T-helper 2 cell treated with Interferon-gamma antibody and Interleukin-4, amounts not matched to agents 100 ng/mL and 5 ng/mL, for 36 hours (primary cell): Measurements from ENCODE around the gene MRC2. TPM values are rescaled to one million over a fixed set of nuclear protein-coding genes. Genes with fewer than 3 reads are reported as not detected.
"Not testable (repeated sequence)": the region's sequence is repeated elsewhere in the genome, so short reads cannot be mapped to it uniquely, and the experiment has no call there.

Source experiments
- intact Hi-C: fragments of 100-400 bp; cut with micrococcal nuclease; formaldehyde crosslinking; loops from one replicate; pipeline ENCODE4 v1.15.1; 2023
- total RNA-seq: library from RNA; stranded (reverse); gene quantifications from 2 replicates; pipeline ENCODE4 v1.2.3, GENCODE V29; 2022

MRC2 gene
- total RNA-seq, 1 donor from 2014 or later, result 0.70 TPM

- intact Hi-C loops, result no loop called here
Measured at GRCh38 chr17:62611728-62612127, 15.7 kb upstream of the MRC2 start.

GRCh38 chr17:62612289-62612688, 15.2 kb upstream of the MRC2 start:
- intact Hi-C loops, result not testable (repeated sequence)

GRCh38 chr17:62613095-62613494, 14.4 kb upstream of the MRC2 start:
- intact Hi-C loops, result not testable (repeated sequence)

GRCh38 chr17:62614142-62614541, 13.3 kb upstream of the MRC2 start:
- intact Hi-C loops, result no loop called here

GRCh38 chr17:62615503-62615902, 12.0 kb upstream of the MRC2 start:
- intact Hi-C loops, result no loop called here

- intact Hi-C loops, result no loop called here
Measured at GRCh38 chr17:62616993-62617893, 10.2 kb upstream of the MRC2 start.

GRCh38 chr17:62617894-62618472, 9.5 kb upstream of the MRC2 start:
- intact Hi-C loops, result no loop called here

GRCh38 chr17:62618647-62619416, 8.6 kb upstream of the MRC2 start:
- intact Hi-C loops, result no loop called here

GRCh38 chr17:62619417-62620155, 7.9 kb upstream of the MRC2 start:
- intact Hi-C loops, result no loop called here

GRCh38 chr17:62621223-62621622, 6.2 kb upstream of the MRC2 start:
- intact Hi-C loops, result no loop called here

- intact Hi-C loops, result no loop called here
Measured at GRCh38 chr17:62625184-62625869, 2.1 kb upstream of the MRC2 start.

- intact Hi-C loops, result no loop called here
Measured at GRCh38 chr17:62625870-62626200, 1.6 kb upstream of the MRC2 start.

- intact Hi-C loops, result no loop called here
Measured at GRCh38 chr17:62626719-62627218, 701 bp upstream of the MRC2 start.

- intact Hi-C loops, result no loop called here
Measured at GRCh38 chr17:62627904-62628633, 599 bp downstream of the MRC2 start.

GRCh38 chr17:62628831-62629555, 1.5 kb downstream of the MRC2 start:
- intact Hi-C loops, result no loop called here

GRCh38 chr17:62629556-62630364, 2.3 kb downstream of the MRC2 start:
- intact Hi-C loops, result no loop called here

- intact Hi-C loops, result no loop called here
Measured at GRCh38 chr17:62630365-62631085, 3.1 kb downstream of the MRC2 start.
